Measurements from ENCODE around the gene ETV7. TPM values are rescaled to one million over a fixed set of nuclear protein-coding genes. Genes with fewer than 3 reads are reported as not detected.

Gene ETV7
- total and polyA plus RNA-seq, 2 donors (not counting 1 experiment from before 2014, with no cell fraction given) = 0.40 to 1.5 TPM

DNA sequence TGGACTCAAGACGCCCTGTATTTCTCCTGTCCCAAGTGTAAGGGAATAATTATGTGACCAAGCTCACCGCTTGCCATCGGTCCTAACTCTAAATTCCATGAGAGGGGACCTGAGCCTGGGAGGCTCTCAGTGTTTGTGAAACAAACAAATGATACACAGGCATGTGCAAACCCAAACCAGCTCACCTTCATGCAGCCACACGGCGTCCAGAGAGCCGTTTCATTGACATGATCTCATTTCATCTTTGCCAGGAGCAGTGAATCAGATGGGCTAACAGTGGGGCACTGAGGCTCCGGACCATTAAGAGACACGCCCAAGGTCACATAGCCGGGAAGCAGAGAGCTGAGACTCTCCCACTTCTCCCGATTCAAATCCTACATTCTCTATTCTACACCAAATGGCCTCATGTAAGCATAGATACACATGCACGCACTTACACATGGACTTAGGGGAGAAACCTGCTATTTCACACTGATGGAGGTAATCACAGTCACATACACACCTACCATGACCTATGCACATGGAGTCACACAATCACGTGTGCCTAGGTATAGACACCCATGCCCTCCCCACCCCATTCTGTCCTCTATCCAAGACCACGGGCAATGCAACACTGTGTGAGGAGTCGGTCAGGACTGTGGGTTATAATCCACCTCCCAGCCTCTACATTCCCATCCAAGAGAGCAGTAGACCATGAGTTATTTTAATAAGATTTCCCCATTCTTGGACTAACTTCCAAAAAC is 51.8 kb downstream of the ETV7 start:
- TF ChIP-seq EZH2 (IDR thresholded peaks at IDR 0.05; ENCODE audit: low read length, missing control alignments) (no peak), CTCF (conservative IDR thresholded peaks at IDR 0.05 in 1 of 2, IDR thresholded peaks at IDR 0.05 in 1 of 2; ENCODE audit: low read depth in 1 of 2, low read length in 2 of 2) (no peak)
- Histone ChIP-seq H3K4me3 (replicated peaks in 1 of 4; ENCODE audit: control extremely low read depth in 1 of 4, insufficient read depth in 1 of 4, low read depth in 3 of 4, low read length in 4 of 4) (no peak overlapping the region), H2AFZ (ENCODE audit: low read length) (no peak overlapping the region), H3K36me3 (ENCODE audit: control insufficient read depth, insufficient read depth, low read length) (no peaks in the 10 kb centered on the region), H3K4me2 (ENCODE audit: extremely low read depth, insufficient read depth, low read length) (no peak overlapping the region), H3K9me3 (ENCODE audit: control insufficient read depth, insufficient read depth, low read depth, low read length) (no peaks in the 10 kb centered on the region), H3K27me3 (ENCODE audit: control insufficient read depth, insufficient read depth, low read length) (peaks cover 51% of the 10 kb centered on the region), H4K20me1 (ENCODE audit: control insufficient read depth, extremely low read depth, insufficient read depth, low read length) (no peaks in the 10 kb centered on the region), H3K79me2 (ENCODE audit: control insufficient read depth, insufficient read depth, low read length) (no peaks in the 10 kb centered on the region), H3K27ac (ENCODE audit: insufficient read depth, low read length) (no peak overlapping the region), H3K9ac (ENCODE audit: insufficient read depth, low read length) (no peak overlapping the region), H3K4me1 (ENCODE audit: control insufficient read depth, extremely low read depth, insufficient read depth, low read length) (peaks cover under 1% of the 10 kb centered on the region)
- DNase-seq (ENCODE audit: low read depth in 2 of 2) = no peak

GRCh38 chr6:36334832-36335459 is 52.5 kb downstream of the ETV7 start:
- peaks cover 48% of the 10 kb centered on the region for H3K27me3 ChIP-seq (ENCODE audit: control insufficient read depth, insufficient read depth, low read length)
- H3K4me2 ChIP-seq (ENCODE audit: extremely low read depth, insufficient read depth, low read length) = no peak overlapping the region
- no peak for DNase-seq (ENCODE audit: low read depth in 2 of 2)

More at GRCh38 chr6:36334832-36335459, 52.5 kb downstream of the ETV7 start:
- TF ChIP-seq EZH2 (IDR thresholded peaks at IDR 0.05; ENCODE audit: low read length, missing control alignments) (no peak), CTCF (conservative IDR thresholded peaks at IDR 0.05 in 1 of 2, IDR thresholded peaks at IDR 0.05 in 1 of 2; ENCODE audit: low read depth in 1 of 2, low read length in 2 of 2) (no peak)
- H3K36me3 ChIP-seq (ENCODE audit: control insufficient read depth, insufficient read depth, low read length) = no peaks in the 10 kb centered on the region
- no peaks in the 10 kb centered on the region for H3K4me1 ChIP-seq (ENCODE audit: control insufficient read depth, extremely low read depth, insufficient read depth, low read length)
- no peak overlapping the region for H3K4me3 ChIP-seq (replicated peaks in 1 of 4; ENCODE audit: control extremely low read depth in 1 of 4, insufficient read depth in 1 of 4, low read depth in 3 of 4, low read length in 4 of 4)
- no peak overlapping the region for H2AFZ ChIP-seq (ENCODE audit: low read length)
- no peaks in the 10 kb centered on the region for H3K9me3 ChIP-seq (ENCODE audit: control insufficient read depth, insufficient read depth, low read depth, low read length)
- H3K79me2 ChIP-seq (ENCODE audit: control insufficient read depth, insufficient read depth, low read length) = no peaks in the 10 kb centered on the region
- no peak overlapping the region for H3K27ac ChIP-seq (ENCODE audit: insufficient read depth, low read length)
- H4K20me1 ChIP-seq (ENCODE audit: control insufficient read depth, extremely low read depth, insufficient read depth, low read length) = no peaks in the 10 kb centered on the region
- no peak overlapping the region for H3K9ac ChIP-seq (ENCODE audit: insufficient read depth, low read length)

All from fibroblast of lung (primary cell).